OCI-LY3 (cell line): ENCODE data around the gene PHC1.

Source experiments
- CTCF ChIP-seq: fragments of 200-600, 300-600 bp; sonication (generic); IDR thresholded peaks from 2 replicates; pipeline ENCODE4 v1.5.1; 2014; ENCODE audit warnings: antibody characterized with exemption, low read length, low read depth
- EZH2phosphoT487 ChIP-seq: fragments of 200-600 bp; shearing (Covaris generic); IDR thresholded peaks from 2 replicates; pipeline ENCODE4 v1.6.1; 2018; ENCODE audit warnings: antibody characterized with exemption, mixed run types, low read depth

- TF ChIP-seq CTCF (no peak), EZH2phosphoT487 (no peak)
Observed at GRCh38 chr12:8951744-8952143, 37.4 kb downstream of the PHC1 start.
